CD4-positive, alpha-beta memory T cell (primary cell): ENCODE results near the gene SMIM9. TPM values are rescaled to one million over a fixed set of nuclear protein-coding genes. Genes with fewer than 3 reads are reported as not detected.
"Not testable (repeated sequence)": the region's sequence is repeated elsewhere in the genome, so short reads cannot be mapped to it uniquely, and the experiment has no call there.

Experiments
- CTCF ChIA-PET: fragments of 350-600 bp; sonication (Branson Sonifier 250); formaldehyde crosslinking; loops from one replicate; lab custom pipeline; 2021; ENCODE audit warnings: inconsistent platforms; ENCODE audit not compliant: partially characterized antibody; lab: Charles Lee
- POLR2A ChIA-PET: fragments of 350-600 bp; sonication (Branson Sonifier 250); formaldehyde crosslinking; loops from one replicate; lab custom pipeline; 2021; ENCODE audit not compliant: partially characterized antibody; lab: Charles Lee
- DNase-seq, 5 donors: peaks; one replicate each; pipeline versions ENCODE4 v3.0.0 to v3.0.0-alpha.2; 2020 to 2022; ENCODE audit warnings: mixed read lengths in 1 of 5
- H3K27ac ChIP-seq: one replicate; pipeline ENCODE4 v1.7.0; 2013; ENCODE audit warnings: low read depth, low read length
- H3K27me3 ChIP-seq: 2 replicates; pipeline ENCODE4 v1.7.0; 2013; ENCODE audit warnings: mild to moderate bottlenecking, low read length, moderate library complexity; ENCODE audit not compliant: insufficient read depth
- H3K36me3 ChIP-seq: 2 replicates; pipeline ENCODE4 v1.7.0; 2013; ENCODE audit warnings: mild to moderate bottlenecking, low read length, moderate library complexity; ENCODE audit not compliant: insufficient read depth
- H3K4me1 ChIP-seq: 2 replicates; pipeline ENCODE4 v1.7.0; 2013; ENCODE audit warnings: mild to moderate bottlenecking, low read length, moderate library complexity; ENCODE audit not compliant: insufficient read depth
- H3K4me3 ChIP-seq, 2 donors: one replicate each; pipeline ENCODE4 v1.7.0; 2013; ENCODE audit warnings: low read length in 2 of 2, mild to moderate bottlenecking in 1 of 2
- H3K9me3 ChIP-seq, 2 donors: one replicate each; pipeline ENCODE4 v1.7.0; 2013; ENCODE audit warnings: low read length in 2 of 2, control low read depth in 1 of 2; ENCODE audit not compliant: control insufficient read depth in 1 of 2
- H3K27ac Mint-ChIP-seq, 7 donors: one replicate each; pipeline ENCODE4 v1.8.0; 2020 to 2021; ENCODE audit warnings: mixed read lengths in 7 of 7, mild to moderate bottlenecking in 6 of 7, inconsistent platforms in 3 of 7, moderate library complexity in 3 of 7
- H3K27me3 Mint-ChIP-seq, 2 donors: one replicate each; pipeline ENCODE4 v1.8.0; 2020 to 2021; ENCODE audit warnings: mixed read lengths in 2 of 2
- H3K36me3 Mint-ChIP-seq, 2 donors: one replicate each; pipeline ENCODE4 v1.8.0; 2020 to 2021; ENCODE audit warnings: mixed read lengths in 2 of 2, inconsistent platforms in 1 of 2, mild to moderate bottlenecking in 1 of 2
- H3K4me1 Mint-ChIP-seq, 4 donors: one replicate each; pipeline ENCODE4 v1.8.0; 2020 to 2021; ENCODE audit warnings: mixed read lengths in 4 of 4, mild to moderate bottlenecking in 1 of 4
- H3K4me3 Mint-ChIP-seq, 8 donors: one replicate each; pipeline ENCODE4 v1.8.0; 2020 to 2021; ENCODE audit warnings: mixed read lengths in 8 of 8, mild to moderate bottlenecking in 7 of 8, moderate library complexity in 6 of 8, inconsistent platforms in 3 of 8
- H3K9me3 Mint-ChIP-seq, 8 donors: one replicate each; pipeline ENCODE4 v1.8.0; 2020 to 2021; ENCODE audit warnings: mixed read lengths in 8 of 8, mild to moderate bottlenecking in 5 of 8, inconsistent platforms in 3 of 8, moderate library complexity in 1 of 8
- intact Hi-C: fragments of 100-400 bp; cut with micrococcal nuclease; formaldehyde crosslinking; loops from one replicate; pipeline ENCODE4 v1.15.1; 2023
- polyA plus RNA-seq, 2 donors: library from polyadenylated mRNA; unstranded; fragments of 300-500 nt; fragmentation: Illumina TruSeq; gene quantifications; one replicate each; pipeline ENCODE4 v1.2.3, GENCODE V29; 2021
- total RNA-seq, 2 experiments: library from RNA; stranded (reverse); gene quantifications; one replicate each; pipeline ENCODE4 v1.2.3, GENCODE V29; 2021

The SMIM9 gene
- total RNA-seq, result not detected
- not detected for polyA plus RNA-seq

GRCh38 chrX:154834562-154834961 lies at the start of gene SMIM9:
TSS of gene SMIM9 (minus strand) at chrX:154834662. CDS start at chrX:154830856, 3,806 bp downstream.
- peaks cover 0 to 5% (median 2%) of the 10 kb centered on the region in 4 donors for H3K4me1 Mint-ChIP-seq
- no peaks in the 10 kb centered on the region for H3K9me3 Mint-ChIP-seq
- ChIA-PET CTCF (no interaction called here), POLR2A (no interaction called here)
- Histone ChIP-seq H3K27ac (no peak within 1 kb of the TSS), H3K4me3 (no peak within 1 kb of the TSS), H3K9me3 (no peaks in the 10 kb centered on the region), H3K36me3 (no peaks in the 10 kb centered on the region), H3K4me1 (no peaks in the 10 kb centered on the region), H3K27me3 (no peaks in the 10 kb centered on the region)
- H3K27me3 Mint-ChIP-seq, result no peaks in the 10 kb centered on the region
- intact Hi-C loops, result no loop called here
- no peak within 1 kb of the TSS for H3K27ac Mint-ChIP-seq
- no peak for DNase-seq
- H3K36me3 Mint-ChIP-seq, result no peaks in the 10 kb centered on the region
- H3K4me3 Mint-ChIP-seq, result no peak within 1 kb of the TSS

- intact Hi-C loops, H3K9me3 ChIP-seq, H3K4me1 ChIP-seq, H3K4me1 Mint-ChIP-seq, H3K27me3 Mint-ChIP-seq, H3K4me3 ChIP-seq, DNase-seq, H3K27me3 ChIP-seq, H3K9me3 Mint-ChIP-seq, H3K4me3 Mint-ChIP-seq, CTCF ChIA-PET, POLR2A ChIA-PET, H3K27ac Mint-ChIP-seq, H3K36me3 Mint-ChIP-seq, H3K27ac ChIP-seq, H3K36me3 ChIP-seq: not testable (repeated sequence)
Observed at GRCh38 chrX:154884069-154884468, 49.6 kb upstream of the SMIM9 start.

- Histone ChIP-seq H3K9me3 (no peaks in the 10 kb centered on the region), H3K4me1 (no peaks in the 10 kb centered on the region), H3K27me3 (no peaks in the 10 kb centered on the region), H3K4me3 (no peak overlapping the region), H3K36me3 (no peaks in the 10 kb centered on the region), H3K27ac (no peak overlapping the region)
- Mint-ChIP-seq H3K27me3 (no peaks in the 10 kb centered on the region), H3K27ac (no peak overlapping the region), H3K36me3 (peaks cover 0 to under 1% of the 10 kb centered on the region in 2 donors), H3K9me3 (peaks cover 0 to 22% (median 7%) of the 10 kb centered on the region in 8 donors), H3K4me3 (no peak overlapping the region), H3K4me1 (peaks cover 0 to 1% (median 0%) of the 10 kb centered on the region in 4 donors)
- intact Hi-C loops, result no loop called here
- POLR2A ChIA-PET, result no interaction called here
- CTCF ChIA-PET, result no interaction called here
- DNase-seq, result no peak
Observed at GRCh38 chrX:154873329-154873728, 38.9 kb upstream of the SMIM9 start.

GRCh38 chrX:154868522-154868921 lies 34.1 kb upstream of the SMIM9 start:
- H3K4me3 Mint-ChIP-seq, DNase-seq, H3K27ac Mint-ChIP-seq, POLR2A ChIA-PET, H3K9me3 ChIP-seq, H3K27me3 ChIP-seq, H3K4me1 ChIP-seq, intact Hi-C loops, H3K4me3 ChIP-seq, H3K36me3 Mint-ChIP-seq, H3K27ac ChIP-seq, CTCF ChIA-PET, H3K27me3 Mint-ChIP-seq, H3K4me1 Mint-ChIP-seq, H3K36me3 ChIP-seq: not testable (repeated sequence)
- H3K9me3 Mint-ChIP-seq, result peaks cover 0 to 49% (median 24%) of the 10 kb centered on the region in 8 donors

- Mint-ChIP-seq H3K36me3 (peaks cover 2 to 20% of the 10 kb centered on the region in 2 donors), H3K27me3 (no peaks in the 10 kb centered on the region), H3K27ac (no peak overlapping the region), H3K4me3 (no peak overlapping the region), H3K9me3 (peaks cover 0 to 2% (median 0%) of the 10 kb centered on the region in 8 donors), H3K4me1 (no peaks in the 10 kb centered on the region)
- Histone ChIP-seq H3K27ac (no peak overlapping the region), H3K4me1 (no peaks in the 10 kb centered on the region), H3K4me3 (no peak overlapping the region), H3K36me3 (no peaks in the 10 kb centered on the region), H3K27me3 (no peaks in the 10 kb centered on the region), H3K9me3 (no peaks in the 10 kb centered on the region)
- no peak for DNase-seq
- intact Hi-C loops, result no loop called here
- POLR2A ChIA-PET, result no interaction called here
- CTCF ChIA-PET, result no interaction called here
Observed at GRCh38 chrX:154855256-154855655, 20.8 kb upstream of the SMIM9 start.

GRCh38 chrX:154850957-154851611 lies 16.6 kb upstream of the SMIM9 start:
- H3K36me3 ChIP-seq, result no peaks in the 10 kb centered on the region
- Mint-ChIP-seq H3K4me1 (no peaks in the 10 kb centered on the region), H3K9me3 (no peaks in the 10 kb centered on the region), H3K27ac (no peak overlapping the region), H3K36me3 (peaks cover 0 to 7% of the 10 kb centered on the region in 2 donors), H3K4me3 (no peak overlapping the region), H3K27me3 (no peaks in the 10 kb centered on the region)
- CTCF ChIA-PET, result no interaction called here
- H3K27me3 ChIP-seq, result no peaks in the 10 kb centered on the region
- DNase-seq, result no peak
- no peak overlapping the region for H3K27ac ChIP-seq
- H3K4me1 ChIP-seq, result no peaks in the 10 kb centered on the region
- H3K9me3 ChIP-seq, result no peaks in the 10 kb centered on the region
- POLR2A ChIA-PET, result no interaction called here
- H3K4me3 ChIP-seq, result no peak overlapping the region
- intact Hi-C loops, result no loop called here

- CTCF ChIA-PET, result interaction anchor here (0.7 to 1.0 kb wide), 4 partner anchors 8 to 109 kb away, joined by 3 to 4 read pairs (median 4); partner anchors contain the start of gene GAB3
- Histone ChIP-seq H3K4me1 (no peaks in the 10 kb centered on the region), H3K9me3 (no peaks in the 10 kb centered on the region), H3K4me3 (no peak overlapping the region), H3K36me3 (no peaks in the 10 kb centered on the region), H3K27me3 (no peaks in the 10 kb centered on the region), H3K27ac (no peak overlapping the region)
- no peaks in the 10 kb centered on the region for H3K36me3 Mint-ChIP-seq
- no peaks in the 10 kb centered on the region for H3K27me3 Mint-ChIP-seq
- H3K4me1 Mint-ChIP-seq, result peaks cover 0 to 1% (median 0%) of the 10 kb centered on the region in 4 donors
- peaks cover 0 to 2% (median 0%) of the 10 kb centered on the region in 8 donors for H3K9me3 Mint-ChIP-seq
- no peak overlapping the region for H3K27ac Mint-ChIP-seq
- no peak overlapping the region for H3K4me3 Mint-ChIP-seq
- POLR2A ChIA-PET, result no interaction called here
- peak in 4 of 5 donors; percentile 35 to 43 (median 36) for DNase-seq
- intact Hi-C loops, result loop anchor here (1.0 to 2.0 kb wide), 2 partner anchors 91 to 126 kb away; no protein-coding TSS in a partner anchor
Observed at GRCh38 chrX:154840856-154841255, 6.4 kb upstream of the SMIM9 start.
